K562 (cell line): ENCODE data around the gene UVRAG. TPM values are rescaled to one million over a fixed set of nuclear protein-coding genes. Genes with fewer than 3 reads are reported as not detected.

ENCODE experiments used
- ATAC-seq: fragments of 200-7000 bp; cut with Tn5 transposase; 3 replicates; pipeline ENCODE4 v1.9.1; 2020; ENCODE audit warnings: moderate library complexity
- BruUV-seq: library from RNA; stranded (reverse); fragments of 400-500 nt; replicated peaks from 2 replicates; lab custom pipeline; 2021; lab: Mats Ljungman, UMichigan
- CTCF ChIA-PET: fragments of 300-600 bp; formaldehyde crosslinking; extraction: SDS; loops from one replicate; lab custom pipeline; 2021; ENCODE audit warnings: low intra/inter-chr PET ratio; lab: Yijun Ruan, JAX
- POLR2A ChIA-PET: fragments of 300-600, 350-650 bp; sonication (Branson Sonifier 250); formaldehyde crosslinking; extraction: SDS; loops from one replicate; lab custom pipeline; 2021; ENCODE audit warnings: antibody characterized with exemption, inconsistent platforms; lab: Yijun Ruan, JAX
- DNase-seq, 4 experiments: peaks; one replicate each; pipeline versions ENCODE4 v3.0.0 to v3.0.0-alpha.2; 2011 to 2018; ENCODE audit warnings: low spot score in 3 of 4, mixed read lengths in 3 of 4; ENCODE audit errors: extremely low read depth in 1 of 4
- FAIRE-seq: peaks from 2 replicates; lab custom pipeline; 2011; peaks lifted over from hg19 to GRCh38; lab: Jason Lieb, UNC
- H2AFZ ChIP-seq: 2 replicates; pipeline ENCODE4 v1.6.0; 2011; ENCODE audit warnings: low read depth, low read length, control low read depth, inconsistent platforms
- H3K27ac ChIP-seq: fragments of 200-600 bp; 3 replicates; pipeline ENCODE4 v1.8.0; 2011; ENCODE audit warnings: low read depth, mild to moderate bottlenecking, control low read depth, inconsistent platforms, low read length, moderate library complexity, mixed read lengths; ENCODE audit errors: extremely low read depth
- H3K27me3 ChIP-seq, 2 experiments: fragments of 300-600 bp in 1 of 2; 2 replicates in 1 of 2; 3 replicates in 1 of 2; pipeline versions ENCODE4 v1.6.0 to v1.8.0; 2011; ENCODE audit warnings: inconsistent platforms in 2 of 2, low read length in 2 of 2, mild to moderate bottlenecking in 1 of 2, mixed read lengths in 1 of 2, moderate library complexity in 1 of 2; ENCODE audit not compliant: control insufficient read depth in 2 of 2, insufficient read depth in 2 of 2
- H3K36me3 ChIP-seq: fragments of 300-600 bp; 3 replicates; pipeline ENCODE4 v1.8.0; 2011; ENCODE audit warnings: mild to moderate bottlenecking, low read length, inconsistent platforms; ENCODE audit not compliant: control insufficient read depth, insufficient read depth
- H3K4me1 ChIP-seq, 2 experiments: fragments of 200-600 bp in 1 of 2; replicated peaks in 1 of 2; 2 replicates in 1 of 2; 3 replicates in 1 of 2; pipeline versions ENCODE4 v1.5.1 to v1.8.0; 2011; ENCODE audit warnings: inconsistent platforms in 2 of 2, low read length in 2 of 2, mild to moderate bottlenecking in 1 of 2, mixed read lengths in 1 of 2, moderate library complexity in 1 of 2; ENCODE audit not compliant: control insufficient read depth in 2 of 2, insufficient read depth in 2 of 2
- H3K4me2 ChIP-seq: 2 replicates; pipeline ENCODE4 v1.6.1; 2011; ENCODE audit warnings: low read length, control low read depth, inconsistent platforms, mixed read lengths; ENCODE audit not compliant: insufficient read depth
- H3K4me3 ChIP-seq: fragments of 200-600 bp; sonication (generic), shearing (Covaris generic); 2 replicates; pipeline ENCODE4 v1.5.1; 2016; ENCODE audit warnings: control low read depth, inconsistent platforms
- H3K79me2 ChIP-seq: fragments of 200-600 bp; 3 replicates; pipeline ENCODE4 v1.8.0; 2011; ENCODE audit warnings: low read length, inconsistent platforms; ENCODE audit not compliant: control insufficient read depth, insufficient read depth
- H3K9ac ChIP-seq, 2 experiments: 2 replicates each; pipeline versions ENCODE4 v1.6.0 to v1.6.1; 2011; ENCODE audit warnings: low read depth in 2 of 2, low read length in 2 of 2, control low read depth in 1 of 2, inconsistent platforms in 1 of 2, mild to moderate bottlenecking in 1 of 2, mixed read lengths in 1 of 2; ENCODE audit not compliant: insufficient read depth in 1 of 2
- H3K9me1 ChIP-seq: one replicate; pipeline ENCODE4 v1.6.0; 2011; ENCODE audit warnings: inconsistent platforms, mild to moderate bottlenecking, low read length, moderate library complexity; ENCODE audit not compliant: control insufficient read depth, insufficient read depth
- H3K9me3 ChIP-seq: replicated peaks from 2 replicates; pipeline ENCODE4 v1.5.1; 2011; ENCODE audit warnings: low read depth, low read length, inconsistent platforms; ENCODE audit not compliant: control insufficient read depth, insufficient read depth
- H4K20me1 ChIP-seq: replicated peaks from 2 replicates; pipeline ENCODE4 v1.6.1; 2011; ENCODE audit warnings: low read length, inconsistent platforms, mixed read lengths; ENCODE audit not compliant: control insufficient read depth, insufficient read depth
- C11orf30 ChIP-seq: fragments of 450-650 bp; IDR thresholded peaks from 2 replicates; pipeline ENCODE4 v1.6.1; 2016; ENCODE audit warnings: low read depth, mild to moderate bottlenecking
- CBX2 ChIP-seq: fragments of 200-600 bp; sonication (generic); IDR thresholded peaks from one replicate; pipeline ENCODE4 v1.6.1; 2012; ENCODE audit warnings: mild to moderate bottlenecking, low read length, inconsistent platforms; ENCODE audit not compliant: insufficient read depth, poor library complexity, severe bottlenecking
- ELF2 ChIP-seq: fragments of 250-450 bp; sonication (Bioruptor Pico); IDR thresholded peaks from 2 replicates; pipeline ENCODE4 v1.5.0; 2021; ENCODE audit warnings: mild to moderate bottlenecking
- ELK3 ChIP-seq: fragments of 450-650 bp; formaldehyde crosslinking; IDR thresholded peaks from 2 replicates; pipeline ENCODE4 v1.4.0; 2020; ENCODE audit warnings: mild to moderate bottlenecking
- HNRNPK ChIP-seq: fragments of 200-400 bp; formaldehyde crosslinking; IDR thresholded peaks from one replicate; pipeline ENCODE4 v1.6.1; 2018; ENCODE audit warnings: mild to moderate bottlenecking, low read depth, low read length; ENCODE audit not compliant: poor library complexity, severe bottlenecking
- MAFF ChIP-seq: IDR thresholded peaks from 2 replicates; pipeline ENCODE4 v1.6.1; 2012; ENCODE audit warnings: low read length, improper control_type of control experiment
- MAFG ChIP-seq: fragments of 450-650 bp; conservative IDR thresholded peaks from 2 replicates; pipeline ENCODE4 v1.6.1; 2016; ENCODE audit warnings: missing genetic modification characterization, missing compliant biosample characterization
- MAFK ChIP-seq: IDR thresholded peaks from 2 replicates; pipeline ENCODE4 v1.6.1; 2011; ENCODE audit warnings: low read length, improper control_type of control experiment
- NCOA1 ChIP-seq: fragments of 450-650 bp; IDR thresholded peaks from 2 replicates; pipeline ENCODE4 v1.6.1; 2016; ENCODE audit warnings: low read depth
- NONO ChIP-seq, 2 experiments: fragments of 200-400 bp in 1 of 2; fragments of 450-650 bp in 1 of 2; formaldehyde crosslinking in 1 of 2; IDR thresholded peaks; 2 replicates each; pipeline ENCODE4 v1.6.1; 2017; ENCODE audit warnings: low read depth in 2 of 2, mild to moderate bottlenecking in 2 of 2, moderate library complexity in 2 of 2, low read length in 1 of 2
- POLR3A ChIP-seq: IDR thresholded peaks from 2 replicates; pipeline ENCODE4 v1.6.1; 2011; ENCODE audit warnings: borderline replicate concordance, mild to moderate bottlenecking, moderate library complexity; ENCODE audit not compliant: insufficient read length, insufficient read depth; ENCODE audit errors: extremely low read depth
- RBM39 ChIP-seq: fragments of 200-400 bp; formaldehyde crosslinking; optimal IDR thresholded peaks from 2 replicates; pipeline ENCODE3; 2018; ENCODE audit warnings: low read depth, low read length
- SIRT6 ChIP-seq: IDR thresholded peaks from one replicate; pipeline ENCODE4 v1.6.1; 2012; ENCODE audit warnings: low read depth, mild to moderate bottlenecking, control low read depth, inconsistent platforms, low read length, moderate library complexity
- STAG1 ChIP-seq: sonication (generic); formaldehyde crosslinking; IDR thresholded peaks from 2 replicates; pipeline ENCODE4 v1.5.0; 2020; ENCODE audit warnings: missing genetic modification reagents, borderline replicate concordance
- TBP ChIP-seq: optimal IDR thresholded peaks from 2 replicates; pipeline ENCODE3; 2011; ENCODE audit warnings: low read depth, low read length, improper control_type of control experiment
- U2AF1 ChIP-seq: fragments of 200-400 bp; formaldehyde crosslinking; optimal IDR thresholded peaks from 2 replicates; pipeline ENCODE3; 2017; ENCODE audit warnings: mild to moderate bottlenecking, low read depth, low read length, moderate library complexity
- ZNF316 ChIP-seq: fragments of 450-650 bp; IDR thresholded peaks from 2 replicates; pipeline ENCODE4 v1.6.1; 2016
- ZNF785 ChIP-seq: fragments of 250-450 bp; sonication (Bioruptor Pico); IDR thresholded peaks from 2 replicates; pipeline ENCODE4 v1.4.0; 2020; ENCODE audit warnings: mild to moderate bottlenecking
- ZNF830 ChIP-seq: fragments of 250-450 bp; sonication (Bioruptor Pico); IDR thresholded peaks from 2 replicates; pipeline ENCODE4 v1.5.0; 2021; ENCODE audit warnings: mild to moderate bottlenecking
- in situ Hi-C: fragments of 300-500 bp; cut with MboI; formaldehyde crosslinking; loops from 4 replicates; pipeline ENCODE4 v1.15.0; 2018; ENCODE audit warnings: inconsistent platforms, mixed read lengths
- intact Hi-C: fragments of 100-400 bp; cut with micrococcal nuclease; formaldehyde crosslinking; loops from 2 replicates; pipeline ENCODE4 v1.14.2; 2022
- polyA plus RNA-seq, 8 experiments: library from polyadenylated mRNA; depleted of rRNA in 4 of 8; stranded (reverse) in 5 of 8; unstranded in 3 of 8; fragments of >200 nt; fragmentation: Nextera tagmentation in 2 of 8; fragmentation: Illumina TruSeq in 1 of 8; extraction: Ambion mirVana in 2 of 8; extraction: Trizol in 1 of 8; gene quantifications; 2 replicates each; pipeline versions ENCODE4 v1.2.1 to v1.2.3, GENCODE V29; 2011 to 2014; ENCODE audit warnings: inconsistent platforms in 1 of 8, missing spikeins in 1 of 8
- total RNA-seq, 7 experiments: library from RNA; depleted of rRNA in 6 of 7; stranded (reverse); fragments of >200 nt in 6 of 7; fragmentation: Illumina TruSeq in 2 of 7; extraction: Trizol in 2 of 7; gene quantifications; 2 replicates each; pipeline versions ENCODE4 v1.2.1 to v1.2.3, GENCODE V29; 2011 to 2021; ENCODE audit warnings: low replicate concordance in 1 of 7
- TF ChIP-seq, protein P1 (sequence below): fragments of 250-450 bp; sonication (Bioruptor Pico); IDR thresholded peaks from 2 replicates; pipeline ENCODE4 v1.5.0; 2020; ENCODE audit warnings: mild to moderate bottlenecking, borderline replicate concordance
- TF ChIP-seq, protein P2 (sequence below): sonication (generic); formaldehyde crosslinking; IDR thresholded peaks from 2 replicates; pipeline ENCODE4 v1.8.0; 2022; ENCODE audit warnings: missing genetic modification reagents, mild to moderate bottlenecking, borderline replicate concordance

Gene UVRAG
- total and polyA plus RNA-seq, 9 of the 15 experiments (the other 6 are each of a cell fraction or from before 2014, with no cell fraction given), result 3.1 to 17.8 (median 12.4) TPM

GRCh38 chr11:75934851-75935250 lies 119.8 kb downstream of the UVRAG start:
- BruUV-seq, result no TSS peak
- in situ Hi-C loops (no loop called here), intact Hi-C loops (no loop called here)
- ATAC-seq (no peak), FAIRE-seq (no peak), DNase-seq (no peak)
- Histone ChIP-seq H3K4me3 (no peak overlapping the region), H3K9me1 (no peaks in the 10 kb centered on the region), H3K27ac (no peak overlapping the region), H3K79me2 (no peaks in the 10 kb centered on the region), H2AFZ (no peak overlapping the region), H3K36me3 (no peaks in the 10 kb centered on the region; the same call in 2 of the 3 replicates), H4K20me1 (no peaks in the 10 kb centered on the region), H3K9me3 (no peaks in the 10 kb centered on the region), H3K9ac (no peak overlapping the region), H3K27me3 (no peaks in the 10 kb centered on the region), H3K4me2 (no peak overlapping the region), H3K4me1 (no peaks in the 10 kb centered on the region)
- ChIA-PET CTCF (no interaction called here), POLR2A (interaction anchor here (0.7 to 2.1 kb wide), 2 partner anchors 9 to 125 kb away, joined by 3 to 5 read pairs; no protein-coding TSS in a partner anchor)
- TF ChIP-seq ZNF830 (CRISPR knock-in tag) (no peak), TBP (no peak), MAFG (peak; percentile 80), ZNF316 (peak; percentile 93), C11orf30 (peak; percentile 86), NONO (IDR thresholded peaks at IDR 0.05; ENCODE audit: low read depth in 2 of 2, low read length in 1 of 2) (no peak), U2AF1 (no peak), MAFK (peak; percentile 86), POLR3A (no peak), ZNF785 (CRISPR knock-in tag) (no peak), HNRNPK (no peak), SIRT6 (no peak), ELK3 (CRISPR knock-in tag) (no peak), MAFF (peak; percentile 87), STAG1 (CRISPR knock-in tag) (no peak), NCOA1 (no peak), RBM39 (no peak), ELF2 (CRISPR knock-in tag) (no peak), CBX2 (no peak)
- TF ChIP-seq, protein P1, sequence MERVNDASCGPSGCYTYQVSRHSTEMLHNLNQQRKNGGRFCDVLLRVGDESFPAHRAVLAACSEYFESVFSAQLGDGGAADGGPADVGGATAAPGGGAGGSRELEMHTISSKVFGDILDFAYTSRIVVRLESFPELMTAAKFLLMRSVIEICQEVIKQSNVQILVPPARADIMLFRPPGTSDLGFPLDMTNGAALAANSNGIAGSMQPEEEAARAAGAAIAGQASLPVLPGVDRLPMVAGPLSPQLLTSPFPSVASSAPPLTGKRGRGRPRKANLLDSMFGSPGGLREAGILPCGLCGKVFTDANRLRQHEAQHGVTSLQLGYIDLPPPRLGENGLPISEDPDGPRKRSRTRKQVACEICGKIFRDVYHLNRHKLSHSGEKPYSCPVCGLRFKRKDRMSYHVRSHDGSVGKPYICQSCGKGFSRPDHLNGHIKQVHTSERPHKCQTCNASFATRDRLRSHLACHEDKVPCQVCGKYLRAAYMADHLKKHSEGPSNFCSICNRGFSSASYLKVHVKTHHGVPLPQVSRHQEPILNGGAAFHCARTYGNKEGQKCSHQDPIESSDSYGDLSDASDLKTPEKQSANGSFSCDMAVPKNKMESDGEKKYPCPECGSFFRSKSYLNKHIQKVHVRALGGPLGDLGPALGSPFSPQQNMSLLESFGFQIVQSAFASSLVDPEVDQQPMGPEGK (CRISPR knock-in tag), result no peak
- TF ChIP-seq, protein P2, sequence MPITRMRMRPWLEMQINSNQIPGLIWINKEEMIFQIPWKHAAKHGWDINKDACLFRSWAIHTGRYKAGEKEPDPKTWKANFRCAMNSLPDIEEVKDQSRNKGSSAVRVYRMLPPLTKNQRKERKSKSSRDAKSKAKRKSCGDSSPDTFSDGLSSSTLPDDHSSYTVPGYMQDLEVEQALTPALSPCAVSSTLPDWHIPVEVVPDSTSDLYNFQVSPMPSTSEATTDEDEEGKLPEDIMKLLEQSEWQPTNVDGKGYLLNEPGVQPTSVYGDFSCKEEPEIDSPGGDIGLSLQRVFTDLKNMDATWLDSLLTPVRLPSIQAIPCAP (CRISPR knock-in tag), result no peak
